RWPE2 (cell line): Measurements from ENCODE around the gene MACF1.
A peak's percentile ranks its signal among the peaks of the same experiment; 100 is the strongest.

Experiments used
- ATAC-seq: fragments of 200-7000 bp; cut with Tn5 transposase; 3 replicates; pipeline ENCODE4 v1.9.1; 2021; ENCODE audit warnings: low read depth
- DNase-seq: peaks from one replicate; pipeline ENCODE4 v3.0.0-alpha.2; 2020; ENCODE audit warnings: low spot score
- H3K27ac ChIP-seq: fragments of 450-650 bp; 2 replicates; pipeline ENCODE4 v1.5.1; 2017; ENCODE audit warnings: mild to moderate bottlenecking; ENCODE audit not compliant: poor library complexity, severe bottlenecking
- H3K27me3 ChIP-seq: fragments of 250-450 bp; sonication (Bioruptor Pico); 2 replicates; pipeline ENCODE4 v1.5.1; 2021; ENCODE audit warnings: mild to moderate bottlenecking, moderate library complexity; ENCODE audit not compliant: insufficient read depth, poor library complexity, severe bottlenecking
- H3K36me3 ChIP-seq: fragments of 250-450 bp; sonication (Bioruptor Pico); 2 replicates; pipeline ENCODE4 v1.5.1; 2020; ENCODE audit warnings: low read depth, mild to moderate bottlenecking, moderate library complexity
- H3K4me1 ChIP-seq: fragments of 250-450 bp; sonication (Bioruptor Pico); 2 replicates; pipeline ENCODE4 v1.5.1; 2021; ENCODE audit warnings: mild to moderate bottlenecking, moderate library complexity; ENCODE audit not compliant: insufficient read depth, poor library complexity, severe bottlenecking
- H3K4me3 ChIP-seq: fragments of 250-450 bp; sonication (Bioruptor Pico); 2 replicates; pipeline ENCODE4 v1.5.1; 2021; ENCODE audit warnings: mild to moderate bottlenecking, moderate library complexity; ENCODE audit not compliant: severe bottlenecking
- H3K9me3 ChIP-seq: fragments of 250-450 bp; sonication (Bioruptor Pico); 2 replicates; pipeline ENCODE4 v1.5.1; 2021; ENCODE audit warnings: mild to moderate bottlenecking, moderate library complexity; ENCODE audit not compliant: severe bottlenecking
- CTCF ChIP-seq: fragments of 450-650 bp; IDR thresholded peaks from one replicate; pipeline ENCODE4 v1.5.1; 2017; ENCODE audit warnings: mild to moderate bottlenecking, moderate library complexity; ENCODE audit not compliant: poor library complexity, severe bottlenecking

MACF1 gene

GRCh38 chr1:39393645-39394044 lies 189.2 kb downstream of the MACF1 start:
- no peak for TF ChIP-seq CTCF
- H3K4me1 ChIP-seq = peaks cover 67% of the 10 kb centered on the region
- no peaks in the 10 kb centered on the region for H3K9me3 ChIP-seq
- no peaks in the 10 kb centered on the region for H3K27me3 ChIP-seq
- DNase-seq (no peak), ATAC-seq (no peak)
- H3K4me3 ChIP-seq = no peak overlapping the region
- peaks cover 13% of the 10 kb centered on the region for H3K36me3 ChIP-seq
- peak overlapping the region; percentile 91 for H3K27ac ChIP-seq

GRCh38 chr1:39394059-39394458 lies 189.6 kb downstream of the MACF1 start:
- Histone ChIP-seq H3K27ac (peak overlapping the region; percentile 91), H3K4me1 (peaks cover 71% of the 10 kb centered on the region), H3K4me3 (no peak overlapping the region)

GRCh38 chr1:39394598-39394997 lies 190.1 kb downstream of the MACF1 start:
- no peak for TF ChIP-seq CTCF
- peaks cover 76% of the 10 kb centered on the region for H3K4me1 ChIP-seq
- peak overlapping the region; percentile 91 for H3K27ac ChIP-seq
- H3K36me3 ChIP-seq = peaks cover 6% of the 10 kb centered on the region
- H3K27me3 ChIP-seq = no peaks in the 10 kb centered on the region
- ATAC-seq (peak; percentile 47), DNase-seq (no peak)
- no peaks in the 10 kb centered on the region for H3K9me3 ChIP-seq
- H3K4me3 ChIP-seq = no peak overlapping the region

More at GRCh38 chr1:39394059-39394458, 189.6 kb downstream of the MACF1 start:
- DNase-seq (no peak), ATAC-seq (no peak)
- H3K27me3 ChIP-seq = no peaks in the 10 kb centered on the region
- no peaks in the 10 kb centered on the region for H3K9me3 ChIP-seq
- H3K36me3 ChIP-seq = peaks cover 9% of the 10 kb centered on the region
- no peak for TF ChIP-seq CTCF

GRCh38 chr1:39395357-39395831 lies 190.9 kb downstream of the MACF1 start:
- TF ChIP-seq CTCF = no peak
- H3K4me3 ChIP-seq = no peak overlapping the region
- peak overlapping the region; percentile 91 for H3K27ac ChIP-seq
- DNase-seq (no peak), ATAC-seq (peak; percentile 62)
- H3K36me3 ChIP-seq = peaks cover 4% of the 10 kb centered on the region
- H3K27me3 ChIP-seq = no peaks in the 10 kb centered on the region
- H3K4me1 ChIP-seq = peaks cover 80% of the 10 kb centered on the region
- no peaks in the 10 kb centered on the region for H3K9me3 ChIP-seq

- TF ChIP-seq CTCF = no peak
- H3K9me3 ChIP-seq = no peaks in the 10 kb centered on the region
- peaks cover 17% of the 10 kb centered on the region for H3K36me3 ChIP-seq
- ATAC-seq (no peak), DNase-seq (no peak)
- no peaks in the 10 kb centered on the region for H3K27me3 ChIP-seq
- H3K4me3 ChIP-seq = no peak overlapping the region
- peak overlapping the region; percentile 91 for H3K27ac ChIP-seq
- H3K4me1 ChIP-seq = peaks cover 74% of the 10 kb centered on the region
Measured at GRCh38 chr1:39396671-39397070, 192.2 kb downstream of the MACF1 start.
